GM12878 (cell line): Measurements from ENCODE around the gene CACHD1. TPM values are rescaled to one million over a fixed set of nuclear protein-coding genes. Genes with fewer than 3 reads are reported as not detected.

Experiments
- ATAC-seq: fragments of 200-7000 bp; cut with Tn5 transposase; 3 replicates; pipeline ENCODE4 v1.9.1; 2020; ENCODE audit warnings: mild to moderate bottlenecking, moderate library complexity
- BruUV-seq: library from RNA; stranded (reverse); fragments of 400-500 nt; replicated peaks from 2 replicates; lab custom pipeline; 2021; lab: Mats Ljungman, UMichigan
- CTCF ChIA-PET: fragments of 300-600 bp; sonication (Branson Sonifier 250); formaldehyde crosslinking; extraction: SDS; loops from one replicate; lab custom pipeline; 2021; ENCODE audit warnings: inconsistent platforms; lab: Yijun Ruan, JAX
- POLR2A ChIA-PET: fragments of 350-600 bp; formaldehyde crosslinking; extraction: SDS; loops from one replicate; lab custom pipeline; 2021; ENCODE audit warnings: inconsistent platforms; lab: Charles Lee
- RAD21 ChIA-PET: fragments of 300-600 bp; sonication (Branson Sonifier 250); formaldehyde crosslinking; loops from one replicate; lab custom pipeline; 2023; ENCODE audit warnings: antibody characterized with exemption; ENCODE audit not compliant: unreplicated experiment; lab: Charles Lee
- SMC1A ChIA-PET: fragments of 300-600 bp; sonication (Branson Sonifier 250); formaldehyde crosslinking; loops from one replicate; lab custom pipeline; 2023; ENCODE audit not compliant: unreplicated experiment, uncharacterized antibody; lab: Charles Lee
- DNase-seq: peaks from one replicate; pipeline ENCODE4 v3.0.0-alpha.2; 2011; ENCODE audit warnings: low read depth, low spot score
- FAIRE-seq: peaks from 3 replicates; lab custom pipeline; 2011; peaks lifted over from hg19 to GRCh38; lab: Jason Lieb, UNC
- H2AFZ ChIP-seq: 2 replicates; pipeline ENCODE4 v1.6.0; 2011; ENCODE audit warnings: low read depth, low read length, control low read depth; ENCODE audit not compliant: control insufficient read depth
- H3K27ac ChIP-seq: 2 replicates; pipeline ENCODE4 v1.5.1; 2011; ENCODE audit warnings: control low read depth; ENCODE audit not compliant: control insufficient read depth, insufficient read depth
- H3K27me3 ChIP-seq, 2 experiments: replicated peaks in 1 of 2; 2 replicates each; pipeline versions ENCODE4 v1.6.0 to v1.6.1; 2011; ENCODE audit warnings: low read length in 1 of 2; ENCODE audit not compliant: control insufficient read depth in 2 of 2, insufficient read depth in 2 of 2
- H3K36me3 ChIP-seq, 2 experiments: 2 replicates each; pipeline ENCODE4 v1.5.1; 2011; ENCODE audit warnings: low read length in 1 of 2; ENCODE audit not compliant: control insufficient read depth in 2 of 2, insufficient read depth in 2 of 2
- H3K4me1 ChIP-seq: 2 replicates; pipeline ENCODE4 v1.6.1; 2011; ENCODE audit warnings: mild to moderate bottlenecking, low read length, moderate library complexity, mixed read lengths; ENCODE audit not compliant: control insufficient read depth, insufficient read depth
- H3K4me2 ChIP-seq: 2 replicates; pipeline ENCODE4 v1.6.0; 2011; ENCODE audit warnings: control low read depth; ENCODE audit not compliant: control insufficient read depth, insufficient read depth
- H3K4me3 ChIP-seq: fragments of 200-600 bp; sonication (generic); 2 replicates; pipeline ENCODE4 v1.5.1; 2016
- H3K79me2 ChIP-seq: 2 replicates; pipeline ENCODE4 v1.6.0; 2011; ENCODE audit warnings: low read length; ENCODE audit not compliant: control insufficient read depth, insufficient read depth
- H3K9ac ChIP-seq: 2 replicates; pipeline ENCODE4 v1.8.0; 2011; ENCODE audit warnings: low read length, control low read depth, mixed read lengths; ENCODE audit not compliant: control insufficient read depth, insufficient read depth
- H3K9me3 ChIP-seq: replicated peaks from 3 replicates; pipeline ENCODE4 v1.5.1; 2011; ENCODE audit warnings: mild to moderate bottlenecking, low read length; ENCODE audit not compliant: control insufficient read depth, insufficient read depth
- H4K20me1 ChIP-seq: 2 replicates; pipeline ENCODE4 v1.6.0; 2011; ENCODE audit not compliant: control insufficient read depth, insufficient read depth
- ESRRA ChIP-seq: IDR thresholded peaks from 2 replicates; pipeline ENCODE4 v1.6.1; 2012; ENCODE audit warnings: mild to moderate bottlenecking, low read length, improper control_type of control experiment
- FOXK2 ChIP-seq: fragments of 450-650 bp; IDR thresholded peaks from 2 replicates; pipeline ENCODE4 v1.6.1; 2017; ENCODE audit warnings: mild to moderate bottlenecking, moderate library complexity
- GATAD2B ChIP-seq: fragments of 450-650 bp; conservative IDR thresholded peaks from 2 replicates; pipeline ENCODE4 v1.6.1; 2017; ENCODE audit warnings: low read depth, mild to moderate bottlenecking, moderate library complexity
- HDAC6 ChIP-seq: fragments of 200-600 bp; sonication (generic); IDR thresholded peaks from one replicate; pipeline ENCODE4 v1.8.0; 2017; ENCODE audit warnings: antibody characterized with exemption; ENCODE audit not compliant: unreplicated experiment
- JUNB ChIP-seq: IDR thresholded peaks from 2 replicates; pipeline ENCODE4 v1.6.1; 2016; ENCODE audit warnings: antibody characterized with exemption, mild to moderate bottlenecking
- MLLT1 ChIP-seq: fragments of 450-650 bp; IDR thresholded peaks from 2 replicates; pipeline ENCODE4 v1.6.1; 2016; ENCODE audit warnings: mild to moderate bottlenecking
- NR2F1 ChIP-seq: fragments of 450-650 bp; conservative IDR thresholded peaks from 2 replicates; pipeline ENCODE4 v1.6.1; 2017; ENCODE audit warnings: mild to moderate bottlenecking
- RELA ChIP-seq: fragments of 450-650 bp; IDR thresholded peaks from 2 replicates; pipeline ENCODE4 v1.8.0; 2014; ENCODE audit warnings: borderline replicate concordance; ENCODE audit not compliant: partially characterized antibody
- SIX5 ChIP-seq: IDR thresholded peaks from 2 replicates; pipeline ENCODE4 v1.6.1; 2011; ENCODE audit warnings: mild to moderate bottlenecking, low read depth, low read length, moderate library complexity; ENCODE audit not compliant: severe bottlenecking
- USF1 ChIP-seq: IDR thresholded peaks from 2 replicates; pipeline ENCODE4 v1.6.1; 2011; ENCODE audit warnings: borderline replicate concordance, low read depth, mild to moderate bottlenecking, moderate library complexity, mixed read lengths, low read length; ENCODE audit not compliant: insufficient read depth; ENCODE audit errors: extremely low read length
- ZNF207 ChIP-seq: fragments of 450-650 bp; IDR thresholded peaks from 2 replicates; pipeline ENCODE4 v1.6.1; 2014; ENCODE audit warnings: antibody characterized with exemption, mild to moderate bottlenecking, borderline replicate concordance
- WGBS: methylation state at CpG from one replicate; pipeline ENCODE4 v1.1.6; 2016; ENCODE audit warnings: low lambda C conversion rate; ENCODE audit not compliant: insufficient replicate concordance, insufficient coverage; ENCODE audit errors: missing lambda C conversion rate; 5-methylcytosine and 5-hydroxymethylcytosine counted together
- in situ Hi-C: fragments of 300-500 bp; cut with MboI; formaldehyde crosslinking; loops from 9 replicates; pipeline ENCODE4 v1.14.3; 2018; ENCODE audit warnings: mixed read lengths
- intact Hi-C: fragments of 100-400 bp; cut with micrococcal nuclease; formaldehyde crosslinking; loops from one replicate; pipeline ENCODE4 v1.14.2; 2022; ENCODE audit not compliant: unreplicated experiment
- polyA plus RNA-seq, 11 experiments: library from polyadenylated mRNA; depleted of rRNA in 4 of 11; unstranded in 6 of 11; stranded (reverse) in 5 of 11; fragments of >200 nt; fragmentation: Nextera tagmentation in 4 of 11; fragmentation: Illumina TruSeq in 1 of 11; extraction: Ambion mirVana in 4 of 11; extraction: Trizol in 1 of 11; gene quantifications; 1 replicate in 1 of 11; 2 replicates in 10 of 11; pipeline versions ENCODE4 v1.2.1 to v1.2.3, GENCODE V29; 2011 to 2016; ENCODE audit warnings: inconsistent platforms in 2 of 11, missing spikeins in 2 of 11, low read depth in 1 of 11
- total RNA-seq, 4 experiments: library from RNA; depleted of rRNA in 3 of 4; stranded (reverse); fragments of >200 nt in 3 of 4; fragmentation: Illumina TruSeq in 1 of 4; extraction: Trizol in 1 of 4; gene quantifications; 2 replicates each; pipeline versions ENCODE4 v1.2.1 to v1.2.3, GENCODE V29; 2013 to 2021
- TF ChIP-seq, protein P1 (sequence below): fragments of 450-650 bp; IDR thresholded peaks from 2 replicates; pipeline ENCODE4 v1.6.1; 2017; ENCODE audit warnings: mild to moderate bottlenecking
- TF ChIP-seq, protein P2 (sequence below): IDR thresholded peaks from 2 replicates; pipeline ENCODE4 v1.6.1; 2012; ENCODE audit warnings: low read depth, low read length, improper control_type of control experiment
- TF ChIP-seq, protein P3 (sequence below): fragments of 450-650 bp; IDR thresholded peaks from 2 replicates; pipeline ENCODE4 v1.6.1; 2017; ENCODE audit warnings: mild to moderate bottlenecking, moderate library complexity
- TF ChIP-seq, protein P4 (sequence below): fragments of 150-350 bp; IDR thresholded peaks from 2 replicates; pipeline ENCODE4 v1.6.1; 2014; ENCODE audit warnings: mild to moderate bottlenecking, low read depth, low read length

Gene CACHD1
- total and polyA plus RNA-seq, 10 of the 15 experiments (the other 5 are each of a cell fraction or from before 2014, with no cell fraction given) = 0.03 TPM; not detected in 9

DNA sequence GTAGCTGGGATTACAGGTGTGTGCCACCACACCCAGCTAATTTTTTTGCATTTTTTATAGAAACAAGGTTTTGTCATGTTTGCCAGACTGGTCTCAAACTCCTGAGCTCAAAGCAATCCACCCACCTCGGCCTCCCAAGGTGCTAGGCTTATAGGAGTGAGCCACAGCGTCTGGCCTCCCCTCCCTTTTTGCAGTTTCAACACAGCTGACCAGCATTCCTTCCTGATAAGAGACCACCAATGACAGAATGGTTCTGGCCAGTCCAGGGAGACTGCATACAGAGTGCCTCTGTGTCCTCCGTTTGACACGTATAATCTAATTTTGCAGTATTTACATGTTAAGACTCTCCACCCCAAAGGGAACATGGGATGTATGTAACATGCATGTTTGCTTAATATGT lies 46.4 kb upstream of the CACHD1 start:
- H3K4me3 ChIP-seq = no peak overlapping the region
- ChIA-PET SMC1A (no interaction called here), POLR2A (no interaction called here), RAD21 (no interaction called here), CTCF (interaction anchor here (1.2 to 1.4 kb wide), 2 partner anchors 9 to 10 kb away, joined by 3 to 4 read pairs; no protein-coding TSS in a partner anchor)
- FAIRE-seq (no peak), ATAC-seq (no peak), DNase-seq (no peak)
- no peaks in the 10 kb centered on the region for H3K4me1 ChIP-seq
- in situ Hi-C loops = no loop called here
- no peak overlapping the region for H3K9ac ChIP-seq
- H3K27me3 ChIP-seq = no peaks in the 10 kb centered on the region
- no TSS peak for BruUV-seq
- no peaks in the 10 kb centered on the region for H3K9me3 ChIP-seq
- intact Hi-C loops = no loop called here
- H3K36me3 ChIP-seq = no peaks in the 10 kb centered on the region
- 45% methylated on average over 4 of the region's 4 CpGs for WGBS
- H3K4me2 ChIP-seq = no peak overlapping the region
- no peak overlapping the region for H3K27ac ChIP-seq
- no peaks in the 10 kb centered on the region for H3K79me2 ChIP-seq
- no peaks in the 10 kb centered on the region for H4K20me1 ChIP-seq
- no peak overlapping the region for H2AFZ ChIP-seq
- TF ChIP-seq HDAC6 (no peak), FOXK2 (no peak), RELA (no peak), SIX5 (no peak), GATAD2B (no peak), JUNB (no peak), ESRRA (no peak), USF1 (no peak), NR2F1 (no peak), MLLT1 (no peak), ZNF207 (no peak)
- TF ChIP-seq, protein P1, sequence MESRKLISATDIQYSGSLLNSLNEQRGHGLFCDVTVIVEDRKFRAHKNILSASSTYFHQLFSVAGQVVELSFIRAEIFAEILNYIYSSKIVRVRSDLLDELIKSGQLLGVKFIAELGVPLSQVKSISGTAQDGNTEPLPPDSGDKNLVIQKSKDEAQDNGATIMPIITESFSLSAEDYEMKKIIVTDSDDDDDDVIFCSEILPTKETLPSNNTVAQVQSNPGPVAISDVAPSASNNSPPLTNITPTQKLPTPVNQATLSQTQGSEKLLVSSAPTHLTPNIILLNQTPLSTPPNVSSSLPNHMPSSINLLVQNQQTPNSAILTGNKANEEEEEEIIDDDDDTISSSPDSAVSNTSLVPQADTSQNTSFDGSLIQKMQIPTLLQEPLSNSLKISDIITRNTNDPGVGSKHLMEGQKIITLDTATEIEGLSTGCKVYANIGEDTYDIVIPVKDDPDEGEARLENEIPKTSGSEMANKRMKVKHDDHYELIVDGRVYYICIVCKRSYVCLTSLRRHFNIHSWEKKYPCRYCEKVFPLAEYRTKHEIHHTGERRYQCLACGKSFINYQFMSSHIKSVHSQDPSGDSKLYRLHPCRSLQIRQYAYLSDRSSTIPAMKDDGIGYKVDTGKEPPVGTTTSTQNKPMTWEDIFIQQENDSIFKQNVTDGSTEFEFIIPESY = no peak
- TF ChIP-seq, protein P2, sequence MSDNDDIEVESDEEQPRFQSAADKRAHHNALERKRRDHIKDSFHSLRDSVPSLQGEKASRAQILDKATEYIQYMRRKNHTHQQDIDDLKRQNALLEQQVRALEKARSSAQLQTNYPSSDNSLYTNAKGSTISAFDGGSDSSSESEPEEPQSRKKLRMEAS = no peak
- TF ChIP-seq, protein P3, sequence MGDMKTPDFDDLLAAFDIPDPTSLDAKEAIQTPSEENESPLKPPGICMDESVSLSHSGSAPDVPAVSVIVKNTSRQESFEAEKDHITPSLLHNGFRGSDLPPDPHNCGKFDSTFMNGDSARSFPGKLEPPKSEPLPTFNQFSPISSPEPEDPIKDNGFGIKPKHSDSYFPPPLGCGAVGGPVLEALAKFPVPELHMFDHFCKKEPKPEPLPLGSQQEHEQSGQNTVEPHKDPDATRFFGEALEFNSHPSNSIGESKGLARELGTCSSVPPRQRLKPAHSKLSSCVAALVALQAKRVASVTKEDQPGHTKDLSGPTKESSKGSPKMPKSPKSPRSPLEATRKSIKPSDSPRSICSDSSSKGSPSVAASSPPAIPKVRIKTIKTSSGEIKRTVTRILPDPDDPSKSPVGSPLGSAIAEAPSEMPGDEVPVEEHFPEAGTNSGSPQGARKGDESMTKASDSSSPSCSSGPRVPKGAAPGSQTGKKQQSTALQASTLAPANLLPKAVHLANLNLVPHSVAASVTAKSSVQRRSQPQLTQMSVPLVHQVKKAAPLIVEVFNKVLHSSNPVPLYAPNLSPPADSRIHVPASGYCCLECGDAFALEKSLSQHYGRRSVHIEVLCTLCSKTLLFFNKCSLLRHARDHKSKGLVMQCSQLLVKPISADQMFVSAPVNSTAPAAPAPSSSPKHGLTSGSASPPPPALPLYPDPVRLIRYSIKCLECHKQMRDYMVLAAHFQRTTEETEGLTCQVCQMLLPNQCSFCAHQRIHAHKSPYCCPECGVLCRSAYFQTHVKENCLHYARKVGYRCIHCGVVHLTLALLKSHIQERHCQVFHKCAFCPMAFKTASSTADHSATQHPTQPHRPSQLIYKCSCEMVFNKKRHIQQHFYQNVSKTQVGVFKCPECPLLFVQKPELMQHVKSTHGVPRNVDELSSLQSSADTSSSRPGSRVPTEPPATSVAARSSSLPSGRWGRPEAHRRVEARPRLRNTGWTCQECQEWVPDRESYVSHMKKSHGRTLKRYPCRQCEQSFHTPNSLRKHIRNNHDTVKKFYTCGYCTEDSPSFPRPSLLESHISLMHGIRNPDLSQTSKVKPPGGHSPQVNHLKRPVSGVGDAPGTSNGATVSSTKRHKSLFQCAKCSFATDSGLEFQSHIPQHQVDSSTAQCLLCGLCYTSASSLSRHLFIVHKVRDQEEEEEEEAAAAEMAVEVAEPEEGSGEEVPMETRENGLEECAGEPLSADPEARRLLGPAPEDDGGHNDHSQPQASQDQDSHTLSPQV = no peak
- TF ChIP-seq, protein P4, sequence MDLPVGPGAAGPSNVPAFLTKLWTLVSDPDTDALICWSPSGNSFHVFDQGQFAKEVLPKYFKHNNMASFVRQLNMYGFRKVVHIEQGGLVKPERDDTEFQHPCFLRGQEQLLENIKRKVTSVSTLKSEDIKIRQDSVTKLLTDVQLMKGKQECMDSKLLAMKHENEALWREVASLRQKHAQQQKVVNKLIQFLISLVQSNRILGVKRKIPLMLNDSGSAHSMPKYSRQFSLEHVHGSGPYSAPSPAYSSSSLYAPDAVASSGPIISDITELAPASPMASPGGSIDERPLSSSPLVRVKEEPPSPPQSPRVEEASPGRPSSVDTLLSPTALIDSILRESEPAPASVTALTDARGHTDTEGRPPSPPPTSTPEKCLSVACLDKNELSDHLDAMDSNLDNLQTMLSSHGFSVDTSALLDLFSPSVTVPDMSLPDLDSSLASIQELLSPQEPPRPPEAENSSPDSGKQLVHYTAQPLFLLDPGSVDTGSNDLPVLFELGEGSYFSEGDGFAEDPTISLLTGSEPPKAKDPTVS = no peak
